Measurements from ENCODE around the gene ILRUN.
"Not testable (repeated sequence)": the region's sequence is repeated elsewhere in the genome, so short reads cannot be mapped to it uniquely, and the experiment has no call there.

The ILRUN gene

GRCh38 chr6:34696189-34696738 is 303 bp downstream of the ILRUN start:
- DNase-seq: no peak

- DNase-seq: no peak
Observed at GRCh38 chr6:34695729-34696188, 808 bp downstream of the ILRUN start.

GRCh38 chr6:34692280-34692679 is 4.3 kb downstream of the ILRUN start:
- no peak for DNase-seq

- DNase-seq: no peak
Observed at GRCh38 chr6:34689742-34690141, 6.8 kb downstream of the ILRUN start.

- no peak for DNase-seq
Observed at GRCh38 chr6:34688956-34689355, 7.6 kb downstream of the ILRUN start.

GRCh38 chr6:34684919-34685318 is 11.6 kb downstream of the ILRUN start:
- DNase-seq: no peak

GRCh38 chr6:34684364-34684763 is 12.2 kb downstream of the ILRUN start:
- DNase-seq: no peak

- DNase-seq: no peak
Observed at GRCh38 chr6:34680802-34681515, 15.6 kb downstream of the ILRUN start.

- not testable (repeated sequence) for DNase-seq
Observed at GRCh38 chr6:34680313-34680712, 16.3 kb downstream of the ILRUN start.

GRCh38 chr6:34679552-34680253 is 16.9 kb downstream of the ILRUN start:
- no peak for DNase-seq

GRCh38 chr6:34676140-34676539 is 20.4 kb downstream of the ILRUN start:
- DNase-seq: no peak

- not testable (repeated sequence) for DNase-seq
Observed at GRCh38 chr6:34674930-34675329, 21.6 kb downstream of the ILRUN start.

GRCh38 chr6:34674268-34674639 is 22.3 kb downstream of the ILRUN start:
- no peak for DNase-seq

- DNase-seq: peak; percentile 37
Observed at GRCh38 chr6:34673064-34673463, 23.5 kb downstream of the ILRUN start.

GRCh38 chr6:34672657-34673043 is 23.9 kb downstream of the ILRUN start:
- DNase-seq: peak; percentile 33

GRCh38 chr6:34671801-34672656 is 24.5 kb downstream of the ILRUN start:
- DNase-seq: peak; percentile 88

GRCh38 chr6:34671367-34671766 is 25.2 kb downstream of the ILRUN start:
- DNase-seq: no peak

- DNase-seq: not testable (repeated sequence)
Observed at GRCh38 chr6:34668799-34669198, 27.8 kb downstream of the ILRUN start.

GRCh38 chr6:34667481-34668238 is 28.9 kb downstream of the ILRUN start:
- DNase-seq: no peak

- no peak for DNase-seq
Observed at GRCh38 chr6:34665019-34665418, 31.5 kb downstream of the ILRUN start.

- no peak for DNase-seq
Observed at GRCh38 chr6:34664256-34664971, 32.2 kb downstream of the ILRUN start.

- no peak for DNase-seq
Observed at GRCh38 chr6:34663831-34664255, 32.7 kb downstream of the ILRUN start.

Measured in CD4-positive, alpha-beta T cell treated with Interleukin-21 for 1 hour (primary cell).